K562 (cell line): Measurements from ENCODE around the gene ORC3. TPM values are rescaled to one million over a fixed set of nuclear protein-coding genes. Genes with fewer than 3 reads are reported as not detected.

Experiments
- ATAC-seq: fragments of 200-7000 bp; cut with Tn5 transposase; 3 replicates; pipeline ENCODE4 v1.9.1; 2020; ENCODE audit warnings: moderate library complexity
- BruUV-seq: library from RNA; stranded (reverse); fragments of 400-500 nt; replicated peaks from 2 replicates; lab custom pipeline; 2021; lab: Mats Ljungman, UMichigan
- CTCF ChIA-PET: fragments of 300-600 bp; formaldehyde crosslinking; extraction: SDS; loops from one replicate; lab custom pipeline; 2021; ENCODE audit warnings: low intra/inter-chr PET ratio; lab: Yijun Ruan, JAX
- POLR2A ChIA-PET: fragments of 300-600, 350-650 bp; sonication (Branson Sonifier 250); formaldehyde crosslinking; extraction: SDS; loops from one replicate; lab custom pipeline; 2021; ENCODE audit warnings: antibody characterized with exemption, inconsistent platforms; lab: Yijun Ruan, JAX
- DNase-seq, 4 experiments: peaks; one replicate each; pipeline versions ENCODE4 v3.0.0 to v3.0.0-alpha.2; 2011 to 2018; ENCODE audit warnings: low spot score in 3 of 4, mixed read lengths in 3 of 4; ENCODE audit errors: extremely low read depth in 1 of 4
- FAIRE-seq: peaks from 2 replicates; lab custom pipeline; 2011; peaks lifted over from hg19 to GRCh38; lab: Jason Lieb, UNC
- H2AFZ ChIP-seq: 2 replicates; pipeline ENCODE4 v1.6.0; 2011; ENCODE audit warnings: low read depth, low read length, control low read depth, inconsistent platforms
- H3K27ac ChIP-seq: fragments of 200-600 bp; 3 replicates; pipeline ENCODE4 v1.8.0; 2011; ENCODE audit warnings: low read depth, mild to moderate bottlenecking, control low read depth, inconsistent platforms, low read length, moderate library complexity, mixed read lengths; ENCODE audit errors: extremely low read depth
- H3K27me3 ChIP-seq, 2 experiments: fragments of 300-600 bp in 1 of 2; 2 replicates in 1 of 2; 3 replicates in 1 of 2; pipeline versions ENCODE4 v1.6.0 to v1.8.0; 2011; ENCODE audit warnings: inconsistent platforms in 2 of 2, low read length in 2 of 2, mild to moderate bottlenecking in 1 of 2, mixed read lengths in 1 of 2, moderate library complexity in 1 of 2; ENCODE audit not compliant: control insufficient read depth in 2 of 2, insufficient read depth in 2 of 2
- H3K36me3 ChIP-seq: fragments of 300-600 bp; 3 replicates; pipeline ENCODE4 v1.8.0; 2011; ENCODE audit warnings: mild to moderate bottlenecking, low read length, inconsistent platforms; ENCODE audit not compliant: control insufficient read depth, insufficient read depth
- H3K4me1 ChIP-seq, 2 experiments: fragments of 200-600 bp in 1 of 2; replicated peaks in 1 of 2; 2 replicates in 1 of 2; 3 replicates in 1 of 2; pipeline versions ENCODE4 v1.5.1 to v1.8.0; 2011; ENCODE audit warnings: inconsistent platforms in 2 of 2, low read length in 2 of 2, mild to moderate bottlenecking in 1 of 2, mixed read lengths in 1 of 2, moderate library complexity in 1 of 2; ENCODE audit not compliant: control insufficient read depth in 2 of 2, insufficient read depth in 2 of 2
- H3K4me2 ChIP-seq: 2 replicates; pipeline ENCODE4 v1.6.1; 2011; ENCODE audit warnings: low read length, control low read depth, inconsistent platforms, mixed read lengths; ENCODE audit not compliant: insufficient read depth
- H3K4me3 ChIP-seq: fragments of 200-600 bp; sonication (generic), shearing (Covaris generic); 2 replicates; pipeline ENCODE4 v1.5.1; 2016; ENCODE audit warnings: control low read depth, inconsistent platforms
- H3K79me2 ChIP-seq: fragments of 200-600 bp; 3 replicates; pipeline ENCODE4 v1.8.0; 2011; ENCODE audit warnings: low read length, inconsistent platforms; ENCODE audit not compliant: control insufficient read depth, insufficient read depth
- H3K9ac ChIP-seq, 2 experiments: 2 replicates each; pipeline versions ENCODE4 v1.6.0 to v1.6.1; 2011; ENCODE audit warnings: low read depth in 2 of 2, low read length in 2 of 2, control low read depth in 1 of 2, inconsistent platforms in 1 of 2, mild to moderate bottlenecking in 1 of 2, mixed read lengths in 1 of 2; ENCODE audit not compliant: insufficient read depth in 1 of 2
- H3K9me1 ChIP-seq: one replicate; pipeline ENCODE4 v1.6.0; 2011; ENCODE audit warnings: inconsistent platforms, mild to moderate bottlenecking, low read length, moderate library complexity; ENCODE audit not compliant: control insufficient read depth, insufficient read depth
- H3K9me3 ChIP-seq: replicated peaks from 2 replicates; pipeline ENCODE4 v1.5.1; 2011; ENCODE audit warnings: low read depth, low read length, inconsistent platforms; ENCODE audit not compliant: control insufficient read depth, insufficient read depth
- H4K20me1 ChIP-seq: replicated peaks from 2 replicates; pipeline ENCODE4 v1.6.1; 2011; ENCODE audit warnings: low read length, inconsistent platforms, mixed read lengths; ENCODE audit not compliant: control insufficient read depth, insufficient read depth
- ATF3 ChIP-seq, 2 experiments: fragments of 450-650 bp in 1 of 2; sonication (generic) in 1 of 2; formaldehyde crosslinking in 1 of 2; IDR thresholded peaks in 1 of 2; conservative IDR thresholded peaks in 1 of 2; 2 replicates each; pipeline versions ENCODE4 v1.6.1 to v1.8.1; 2016 to 2023; ENCODE audit warnings: mild to moderate bottlenecking in 2 of 2, moderate library complexity in 2 of 2, inconsistent platforms in 1 of 2, missing genetic modification reagents in 1 of 2
- ATF6 ChIP-seq: sonication (generic); formaldehyde crosslinking; IDR thresholded peaks from 2 replicates; pipeline ENCODE4 v1.4.0; 2020; ENCODE audit warnings: mild to moderate bottlenecking, missing genetic modification reagents
- E2F1 ChIP-seq: sonication (generic); formaldehyde crosslinking; IDR thresholded peaks from 2 replicates; pipeline ENCODE4 v1.8.1; 2023; ENCODE audit warnings: mild to moderate bottlenecking, missing genetic modification reagents, moderate library complexity
- SP2 ChIP-seq: IDR thresholded peaks from 2 replicates; pipeline ENCODE4 v1.6.1; 2011; ENCODE audit warnings: mild to moderate bottlenecking, low read depth, low read length, moderate library complexity; ENCODE audit not compliant: poor library complexity, severe bottlenecking; ENCODE audit errors: extremely low read depth
- TBL1XR1 ChIP-seq, 2 experiments: IDR thresholded peaks; 2 replicates each; pipeline ENCODE4 v1.6.1; 2012; ENCODE audit warnings: improper control_type of control experiment in 2 of 2, low read length in 2 of 2, mild to moderate bottlenecking in 1 of 2
- ZNF274 ChIP-seq: IDR thresholded peaks from 2 replicates; pipeline ENCODE4 v1.6.1; 2011; ENCODE audit warnings: low read depth, mild to moderate bottlenecking, low read length, moderate library complexity, borderline replicate concordance
- ZNF655 ChIP-seq: fragments of 250-450 bp; sonication (Bioruptor Pico); IDR thresholded peaks from 2 replicates; pipeline ENCODE4 v1.5.0; 2021
- ZNF778 ChIP-seq: fragments of 450-650 bp; formaldehyde crosslinking; IDR thresholded peaks from 2 replicates; pipeline ENCODE4 v1.4.0; 2020; ENCODE audit warnings: mild to moderate bottlenecking, moderate library complexity
- WGBS: fragments of 100-300 bp; shearing (Covaris generic); methylation state at CpG from one replicate; pipeline ENCODE4 v1.1.6; 2016; ENCODE audit warnings: low coverage, mixed read lengths; ENCODE audit not compliant: insufficient coverage; ENCODE audit errors: missing lambda C conversion rate; 5-methylcytosine and 5-hydroxymethylcytosine counted together
- in situ Hi-C: fragments of 300-500 bp; cut with MboI; formaldehyde crosslinking; loops from 4 replicates; pipeline ENCODE4 v1.15.0; 2018; ENCODE audit warnings: inconsistent platforms, mixed read lengths
- intact Hi-C: fragments of 100-400 bp; cut with micrococcal nuclease; formaldehyde crosslinking; loops from 2 replicates; pipeline ENCODE4 v1.14.2; 2022
- polyA plus RNA-seq, 8 experiments: library from polyadenylated mRNA; depleted of rRNA in 4 of 8; stranded (reverse) in 5 of 8; unstranded in 3 of 8; fragments of >200 nt; fragmentation: Nextera tagmentation in 2 of 8; fragmentation: Illumina TruSeq in 1 of 8; extraction: Ambion mirVana in 2 of 8; extraction: Trizol in 1 of 8; gene quantifications; 2 replicates each; pipeline versions ENCODE4 v1.2.1 to v1.2.3, GENCODE V29; 2011 to 2014; ENCODE audit warnings: inconsistent platforms in 1 of 8, missing spikeins in 1 of 8
- total RNA-seq, 7 experiments: library from RNA; depleted of rRNA in 6 of 7; stranded (reverse); fragments of >200 nt in 6 of 7; fragmentation: Illumina TruSeq in 2 of 7; extraction: Trizol in 2 of 7; gene quantifications; 2 replicates each; pipeline versions ENCODE4 v1.2.1 to v1.2.3, GENCODE V29; 2011 to 2021; ENCODE audit warnings: low replicate concordance in 1 of 7

ORC3 gene
- total and polyA plus RNA-seq, 9 of the 15 experiments (the other 6 are each of a cell fraction or from before 2014, with no cell fraction given), result 28.8 to 159 (median 74.8) TPM

GRCh38 chr6:87701676-87702588 is 112.0 kb downstream of the ORC3 start, which contains the start of gene AKIRIN2:
TSS of gene AKIRIN2 (minus strand) at chr6:87702233. CDS start at chr6:87701684, 549 bp downstream.
- BruUV-seq, result no TSS peak
- 1% methylated on average over 76 of the region's 88 CpGs for WGBS
- Histone ChIP-seq H3K79me2 (peaks cover 52% of the 10 kb centered on the region), H3K27me3 (no peaks in the 10 kb centered on the region), H3K9me3 (no peaks in the 10 kb centered on the region), H3K27ac (peak within 1 kb of the TSS; percentile 90), H3K4me3 (peak within 1 kb of the TSS; percentile 96), H3K9me1 (no peaks in the 10 kb centered on the region), H3K36me3 (peaks cover 35% of the 10 kb centered on the region), H2AFZ (peak within 1 kb of the TSS; percentile 90), H3K4me2 (peak within 1 kb of the TSS; percentile 93), H3K4me1 (peaks cover 8 to 15% of the 10 kb centered on the region in 2 experiments), H4K20me1 (peaks cover 41% of the 10 kb centered on the region), H3K9ac (peak within 1 kb of the TSS; percentile 90 to 99)
- FAIRE-seq, result peak; percentile 89
- intact Hi-C loops, result loop anchor here (2.0 to 10.0 kb wide), 4 partner anchors 55 to 227 kb away; partner anchors contain the start of genes RARS2 and SLC35A1
- POLR2A ChIA-PET, result interaction anchor here (0.7 to 7.8 kb wide), 14 partner anchors 9 to 338 kb away, joined by 3 to 77 read pairs (median 4); no protein-coding TSS in a partner anchor
- ATAC-seq, result peak; percentile 80
- CTCF ChIA-PET, result no interaction called here
- in situ Hi-C loops, result no loop called here
- DNase-seq, result peak; percentile 85 to 99 (median 88)
- TF ChIP-seq E2F1, result no peak
- no peak for TF ChIP-seq SP2
- TF ChIP-seq ZNF274, result no peak
- TF ChIP-seq ZNF778 (CRISPR knock-in tag), result no peak
- no peak for TF ChIP-seq ZNF655 (CRISPR knock-in tag)
- no peak; a peak in 1 of 4 replicates for TF ChIP-seq TBL1XR1 (IDR thresholded peaks at IDR 0.05; ENCODE audit: low read length in 2 of 2)
- TF ChIP-seq ATF6, result no peak
- no peak for TF ChIP-seq ATF3 (IDR thresholded peaks at IDR 0.05)
- TF ChIP-seq ATF3 (CRISPR knock-in tag; conservative IDR thresholded peaks at IDR 0.05), result no peak
